Embryonic facial prominence (tissue), 1 donor: Measurements from ENCODE around the gene SYNGAP1.

Experiments
- DNase-seq: peaks from one replicate; pipeline ENCODE4 v3.0.0-alpha.2; 2016; ENCODE audit errors: extremely low spot score

Gene SYNGAP1

GRCh38 chr6:33404884-33405283 is 15.0 kb upstream of the SYNGAP1 start:
- no peak for DNase-seq

- DNase-seq = no peak
Measured at GRCh38 chr6:33405386-33405940, 14.4 kb upstream of the SYNGAP1 start.

DNA sequence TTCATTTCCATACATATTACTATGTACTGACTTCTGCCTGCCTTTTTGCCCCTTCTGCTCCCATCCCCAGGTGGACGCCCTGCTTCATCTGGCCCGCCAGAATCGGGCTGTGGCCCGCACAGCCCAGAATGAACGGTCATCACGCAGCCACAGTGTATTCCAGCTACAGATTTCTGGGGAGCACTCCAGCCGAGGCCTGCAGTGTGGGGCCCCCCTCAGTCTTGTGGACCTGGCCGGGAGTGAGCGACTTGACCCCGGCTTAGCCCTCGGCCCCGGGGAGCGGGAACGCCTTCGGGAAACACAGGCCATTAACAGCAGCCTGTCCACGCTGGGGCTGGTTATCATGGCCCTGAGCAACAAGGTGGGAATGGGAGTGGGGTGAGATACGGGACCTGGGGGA is 13.7 kb upstream of the SYNGAP1 start:
- DNase-seq = no peak

- no peak for DNase-seq
Measured at GRCh38 chr6:33407132-33407718, 12.6 kb upstream of the SYNGAP1 start.

GRCh38 chr6:33410050-33410710 is 9.7 kb upstream of the SYNGAP1 start:
- DNase-seq = peak; percentile 95

GRCh38 chr6:33410711-33411631 is 8.9 kb upstream of the SYNGAP1 start, which contains the start of gene PHF1:
Gene PHF1 (plus strand): TSS chr6:33411014. CDS start chr6:33412264, 1,250 bp downstream.
- DNase-seq = no peak

- no peak for DNase-seq
Measured at GRCh38 chr6:33411632-33412005, 8.2 kb upstream of the SYNGAP1 start.

DNA sequence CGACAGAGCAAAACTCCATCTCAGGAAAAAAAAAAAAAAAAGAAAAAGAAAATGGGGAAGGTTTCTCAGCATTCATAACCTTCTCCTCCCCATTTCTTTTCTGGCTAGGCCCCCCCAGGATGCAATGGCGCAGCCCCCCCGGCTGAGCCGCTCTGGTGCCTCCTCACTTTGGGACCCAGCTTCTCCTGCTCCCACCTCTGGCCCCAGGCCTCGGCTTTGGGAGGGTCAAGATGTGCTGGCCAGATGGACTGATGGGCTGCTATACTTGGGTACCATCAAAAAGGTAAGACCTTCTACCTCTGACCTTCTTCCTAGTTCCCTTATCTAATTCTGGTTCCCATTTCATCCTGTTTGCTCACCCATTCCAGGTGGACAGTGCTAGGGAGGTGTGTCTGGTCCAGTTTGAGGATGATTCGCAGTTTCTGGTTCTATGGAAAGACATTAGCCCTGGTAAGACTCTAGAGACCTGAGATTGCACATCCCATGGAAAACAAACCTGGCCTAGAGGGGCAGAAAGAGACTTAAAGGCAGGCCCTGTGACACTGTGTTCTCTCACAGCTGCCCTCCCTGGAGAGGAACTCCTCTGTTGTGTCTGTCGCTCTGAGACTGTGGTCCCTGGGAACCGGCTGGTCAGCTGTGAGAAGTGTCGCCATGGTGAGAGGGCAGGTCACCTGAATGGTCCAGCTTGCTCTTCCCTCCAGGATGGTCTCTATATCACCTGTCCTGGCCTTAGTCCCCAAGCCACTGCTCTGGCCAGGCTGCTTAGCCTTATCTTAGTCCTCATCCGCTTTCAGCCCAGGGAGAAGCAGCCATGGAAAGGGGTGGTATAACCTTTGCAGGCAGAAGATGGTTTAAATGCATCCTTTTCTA is 7.5 kb upstream of the SYNGAP1 start:
- DNase-seq = no peak

GRCh38 chr6:33413241-33414120 is 6.4 kb upstream of the SYNGAP1 start:
- no peak for DNase-seq

- DNase-seq = no peak
Measured at GRCh38 chr6:33414592-33415271, 5.1 kb upstream of the SYNGAP1 start.

DNA sequence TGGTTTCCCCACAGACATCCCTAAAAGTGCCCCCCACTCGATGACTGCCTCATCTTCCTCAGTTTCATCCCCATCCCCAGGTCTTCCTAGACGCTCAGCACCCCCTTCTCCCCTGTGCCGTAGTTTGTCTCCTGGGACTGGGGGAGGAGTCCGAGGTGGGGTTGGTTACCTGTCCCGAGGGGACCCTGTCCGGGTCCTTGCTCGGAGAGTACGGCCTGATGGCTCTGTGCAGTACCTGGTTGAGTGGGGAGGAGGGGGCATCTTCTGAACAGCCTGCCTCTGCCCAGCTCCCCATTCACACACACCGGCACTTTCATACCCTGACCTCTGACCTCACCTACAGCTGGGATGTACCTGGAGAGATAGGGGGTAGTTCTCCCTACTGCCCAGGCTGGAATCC is 4.0 kb upstream of the SYNGAP1 start:
- no peak for DNase-seq

GRCh38 chr6:33416386-33417127 is 3.3 kb upstream of the SYNGAP1 start:
- DNase-seq = no peak

DNA sequence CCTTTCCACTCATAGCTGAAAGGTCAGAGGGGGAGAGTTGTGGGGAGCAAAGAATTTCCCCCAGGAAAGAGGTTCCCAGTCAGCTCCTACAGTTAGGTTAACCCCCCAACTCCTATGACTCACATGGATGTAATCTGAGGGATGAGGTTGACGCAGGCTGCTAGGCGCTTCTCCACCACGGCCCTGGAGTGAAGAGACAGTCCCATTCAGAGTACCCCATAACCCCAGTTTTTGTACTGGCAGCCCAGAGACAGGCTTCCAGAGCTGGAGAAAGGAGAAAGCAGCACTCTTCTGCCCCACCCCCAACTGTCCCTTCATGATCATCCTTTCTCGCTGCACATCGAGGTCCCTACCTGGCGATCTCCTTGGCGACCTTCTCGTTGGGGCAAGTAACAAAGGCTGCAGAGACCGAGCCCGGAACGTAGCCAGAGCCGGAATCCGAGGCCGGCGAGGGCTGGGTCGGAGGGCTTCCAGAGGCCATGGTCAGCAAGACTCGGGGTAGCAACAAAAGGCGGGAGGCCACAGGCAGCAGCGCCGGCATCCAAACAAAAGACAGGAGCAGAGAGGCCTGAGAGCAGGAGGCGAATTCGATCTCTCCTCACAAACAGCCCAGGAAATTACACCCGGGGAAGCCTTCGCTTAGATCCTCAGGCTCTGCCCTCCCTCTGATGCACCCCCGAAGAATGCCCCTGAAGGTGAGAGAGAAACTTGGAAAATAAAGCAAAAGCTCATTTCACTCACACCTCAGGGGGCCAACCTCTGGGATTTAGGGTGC is 2.5 kb upstream of the SYNGAP1 start:
- no peak for DNase-seq

DNA sequence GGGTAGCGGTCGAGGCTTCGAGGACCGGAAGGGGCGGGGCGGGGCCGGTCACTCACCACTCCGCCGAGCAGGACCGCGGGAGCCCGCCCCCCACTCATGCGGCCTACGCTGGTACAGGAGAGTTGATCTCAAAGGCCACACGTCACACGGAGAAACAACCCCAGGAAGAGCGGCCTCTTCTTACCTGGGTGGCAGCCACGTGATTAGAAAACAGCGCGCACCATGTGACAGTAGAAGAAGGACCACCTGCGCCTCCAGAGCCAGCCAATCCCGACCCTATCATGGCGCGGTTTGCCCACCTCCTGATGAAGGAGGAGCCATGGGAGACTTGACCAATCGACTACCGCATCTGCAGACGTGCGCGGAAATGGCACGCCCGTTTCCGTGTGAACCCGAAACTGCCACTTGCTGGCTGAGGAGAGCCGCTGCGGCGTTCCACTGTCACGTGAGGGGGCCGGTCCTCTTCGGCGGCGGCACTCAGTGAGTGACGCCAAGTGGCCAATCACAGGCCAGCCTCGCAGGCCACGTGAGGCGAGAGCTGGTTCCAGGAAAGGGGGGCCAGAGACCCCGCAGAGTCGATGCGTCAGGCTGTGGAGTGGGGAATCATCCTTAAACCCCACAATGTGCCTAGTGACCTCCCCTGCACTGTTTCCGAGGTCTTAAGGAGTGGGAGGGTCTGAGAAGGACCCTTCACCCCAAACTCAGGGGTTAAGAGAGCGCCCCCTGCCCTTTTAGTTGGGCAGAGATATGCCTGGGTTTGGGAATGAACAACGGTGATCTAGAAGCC is 1.8 kb upstream of the SYNGAP1 start, which contains the start of gene CUTA:
Gene CUTA (minus strand): TSS at position 205 of the 787 bp plus-strand sequence. CDS start 107 bp downstream, at position 98.
- DNase-seq = peak; percentile 100

DNA sequence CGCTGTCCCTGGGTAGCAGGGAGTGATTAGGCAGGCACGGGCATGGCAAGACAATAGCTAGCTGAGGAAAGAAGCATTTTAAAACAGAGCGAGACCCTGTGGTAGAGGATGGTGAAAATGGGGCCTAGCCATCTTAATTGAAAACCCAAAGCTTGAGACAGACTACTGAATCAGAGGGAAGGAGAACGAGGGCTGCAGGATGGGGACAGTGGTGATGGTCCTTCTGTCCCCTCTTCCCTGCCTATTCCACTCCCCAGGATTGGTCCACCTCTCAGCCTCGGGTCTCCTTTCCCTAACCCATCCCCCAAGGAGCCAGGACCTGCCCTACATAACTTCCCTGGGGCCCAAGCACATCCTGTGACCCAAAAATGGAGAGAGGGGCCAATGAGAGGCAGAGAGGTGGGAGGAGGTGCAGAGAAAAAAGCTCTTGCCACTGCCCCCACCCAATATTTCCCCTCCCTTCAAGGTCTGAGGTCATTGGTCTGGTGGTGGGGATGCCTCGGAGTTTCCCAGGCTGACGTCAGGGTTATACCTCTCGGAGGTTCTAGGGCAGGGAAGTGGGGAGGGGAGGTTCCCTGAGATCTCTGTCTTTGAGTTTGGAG is 1.1 kb upstream of the SYNGAP1 start:
- no peak for DNase-seq

- no peak for DNase-seq
Measured at GRCh38 chr6:33420491-33421343, 852 bp downstream of the SYNGAP1 start.
